T-helper 22 cell (primary cell): ENCODE results near the gene AFF1.

Source experiments
- DNase-seq: peaks from one replicate; pipeline ENCODE4 v3.0.0-alpha.2; 2020; ENCODE audit warnings: low read depth

Gene AFF1

GRCh38 chr4:86934771-86935565 lies at the start of gene AFF1:
TSS of gene AFF1 (plus strand) at chr4:86935011. CDS start at chr4:86948534, 13,523 bp downstream.
- DNase-seq: peak; percentile 85

- no peak for DNase-seq
These were observed 44.0 kb upstream of the AFF1 start for GRCh38 chr4:86890790-86891189.

- DNase-seq: peak; percentile 1
These were observed 42.8 kb upstream of the AFF1 start, which contains the start of gene C4orf36 for GRCh38 chr4:86891762-86892635. TSS of gene C4orf36 (minus strand) at chr4:86892422. CDS start at chr4:86891520, 902 bp downstream.

GRCh38 chr4:86892636-86892960 lies 42.2 kb upstream of the AFF1 start:
- DNase-seq: no peak

- DNase-seq: no peak
These were observed 41.7 kb upstream of the AFF1 start for GRCh38 chr4:86893136-86893535.

- no peak for DNase-seq
These were observed 40.4 kb upstream of the AFF1 start for GRCh38 chr4:86894455-86894854.

- DNase-seq: no peak
These were observed 38.9 kb upstream of the AFF1 start for GRCh38 chr4:86895692-86896488.

- DNase-seq: no peak
These were observed 38.2 kb upstream of the AFF1 start for GRCh38 chr4:86896596-86896995.

GRCh38 chr4:86898562-86898961 lies 36.2 kb upstream of the AFF1 start:
- DNase-seq: no peak

GRCh38 chr4:86901864-86902263 lies 32.9 kb upstream of the AFF1 start:
- DNase-seq: no peak

- no peak for DNase-seq
These were observed 26.6 kb upstream of the AFF1 start for GRCh38 chr4:86908251-86908657.

- DNase-seq: no peak
These were observed 25.1 kb upstream of the AFF1 start for GRCh38 chr4:86909546-86910295.

- DNase-seq: no peak
These were observed 24.4 kb upstream of the AFF1 start for GRCh38 chr4:86910369-86910768.

- DNase-seq: no peak
These were observed 23.8 kb upstream of the AFF1 start for GRCh38 chr4:86910820-86911684.

GRCh38 chr4:86916392-86916791 lies 18.4 kb upstream of the AFF1 start:
- no peak for DNase-seq

GRCh38 chr4:86917212-86918039 lies 17.4 kb upstream of the AFF1 start:
- DNase-seq: no peak

- no peak for DNase-seq
These were observed 16.2 kb upstream of the AFF1 start for GRCh38 chr4:86918539-86919072.

- DNase-seq: no peak
These were observed 15.1 kb upstream of the AFF1 start for GRCh38 chr4:86919561-86920223.
